Measurements from ENCODE around the gene AKAP6. TPM values are rescaled to one million over a fixed set of nuclear protein-coding genes. Genes with fewer than 3 reads are reported as not detected.

The AKAP6 gene
- total and polyA plus RNA-seq, 8 donors = 3.7 to 7.2 (median 6.0) TPM

DNA sequence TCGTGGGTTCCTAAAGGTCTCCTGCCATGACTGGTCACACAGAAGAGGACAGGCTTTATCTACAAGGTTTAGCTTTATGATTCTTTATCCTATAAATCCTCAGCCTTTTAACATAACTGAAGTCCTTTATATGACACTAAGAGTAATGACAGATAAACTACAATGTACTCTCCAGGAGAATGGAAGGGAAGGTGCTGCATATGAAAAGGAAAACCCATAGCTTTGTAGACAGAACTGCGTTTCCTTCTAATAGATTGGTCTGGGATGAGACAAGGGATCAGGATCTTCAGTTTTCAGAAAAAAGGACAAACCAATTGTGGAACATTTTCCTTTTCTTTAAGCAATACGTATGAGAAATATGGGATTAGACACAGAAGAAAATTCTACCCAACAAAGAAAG, 408.5 kb downstream of the AKAP6 start:
- DNase-seq (no peak), ATAC-seq (no peak)
- intact Hi-C loops (cut with DNase I) = no loop called here
- no peak overlapping the region for H3K4me3 ChIP-seq
- TF ChIP-seq, protein P1, sequence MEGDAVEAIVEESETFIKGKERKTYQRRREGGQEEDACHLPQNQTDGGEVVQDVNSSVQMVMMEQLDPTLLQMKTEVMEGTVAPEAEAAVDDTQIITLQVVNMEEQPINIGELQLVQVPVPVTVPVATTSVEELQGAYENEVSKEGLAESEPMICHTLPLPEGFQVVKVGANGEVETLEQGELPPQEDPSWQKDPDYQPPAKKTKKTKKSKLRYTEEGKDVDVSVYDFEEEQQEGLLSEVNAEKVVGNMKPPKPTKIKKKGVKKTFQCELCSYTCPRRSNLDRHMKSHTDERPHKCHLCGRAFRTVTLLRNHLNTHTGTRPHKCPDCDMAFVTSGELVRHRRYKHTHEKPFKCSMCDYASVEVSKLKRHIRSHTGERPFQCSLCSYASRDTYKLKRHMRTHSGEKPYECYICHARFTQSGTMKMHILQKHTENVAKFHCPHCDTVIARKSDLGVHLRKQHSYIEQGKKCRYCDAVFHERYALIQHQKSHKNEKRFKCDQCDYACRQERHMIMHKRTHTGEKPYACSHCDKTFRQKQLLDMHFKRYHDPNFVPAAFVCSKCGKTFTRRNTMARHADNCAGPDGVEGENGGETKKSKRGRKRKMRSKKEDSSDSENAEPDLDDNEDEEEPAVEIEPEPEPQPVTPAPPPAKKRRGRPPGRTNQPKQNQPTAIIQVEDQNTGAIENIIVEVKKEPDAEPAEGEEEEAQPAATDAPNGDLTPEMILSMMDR (IDR thresholded peaks at IDR 0.05) = no peak
- H3K9me3 ChIP-seq = no peaks in the 10 kb centered on the region
- H3K27me3 ChIP-seq = no peaks in the 10 kb centered on the region
- no peaks in the 10 kb centered on the region for H3K4me1 ChIP-seq
- no peaks in the 10 kb centered on the region for H3K36me3 ChIP-seq
- no peak overlapping the region for H3K27ac ChIP-seq

DNA sequence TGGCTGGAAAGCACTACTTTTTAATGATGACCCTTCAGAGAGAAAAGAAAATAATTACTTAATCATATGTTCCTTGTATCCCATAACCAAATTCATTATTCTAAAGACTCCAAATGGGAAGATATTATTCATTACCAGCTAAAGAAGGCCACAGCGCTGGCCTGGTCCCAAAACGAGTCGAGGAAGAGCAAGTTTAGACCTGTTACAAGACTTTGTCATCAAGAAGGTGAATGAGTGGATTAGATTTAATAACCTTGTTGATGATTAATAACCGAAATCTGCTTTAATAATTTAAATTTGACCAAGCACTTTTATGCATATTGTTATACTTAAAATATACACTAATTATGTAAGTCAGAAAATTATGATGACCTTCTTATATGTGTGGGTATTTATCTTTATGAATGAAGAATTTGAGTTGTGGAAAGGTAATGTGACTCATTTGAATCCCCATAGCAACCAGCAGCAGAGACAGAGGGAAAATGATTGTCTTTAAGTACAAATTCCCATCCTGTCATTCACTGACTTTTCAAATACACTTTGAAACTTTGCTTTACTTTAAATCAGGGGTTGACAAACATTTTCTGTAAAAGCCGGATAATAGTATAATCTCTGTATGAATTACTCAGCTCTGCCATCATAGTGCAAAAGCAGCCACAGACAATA, 409.2 kb downstream of the AKAP6 start:
- TF ChIP-seq, protein P1 (IDR thresholded peaks at IDR 0.05) = no peak
- no peaks in the 10 kb centered on the region for H3K36me3 ChIP-seq
- no peak for ATAC-seq

GRCh38 chr14:32744811-32745445, 415.8 kb downstream of the AKAP6 start:
- no peak for ATAC-seq

More for the DNA sequence above, 409.2 kb downstream of the AKAP6 start:
- no peak for DNase-seq
- Histone ChIP-seq H3K27me3 (no peaks in the 10 kb centered on the region), H3K4me1 (no peaks in the 10 kb centered on the region), H3K9me3 (peaks cover 0 to 3% of the 10 kb centered on the region in 2 donors), H3K4me3 (no peak overlapping the region), H3K27ac (no peak overlapping the region)
- intact Hi-C loops (cut with DNase I) = no loop called here

DNA sequence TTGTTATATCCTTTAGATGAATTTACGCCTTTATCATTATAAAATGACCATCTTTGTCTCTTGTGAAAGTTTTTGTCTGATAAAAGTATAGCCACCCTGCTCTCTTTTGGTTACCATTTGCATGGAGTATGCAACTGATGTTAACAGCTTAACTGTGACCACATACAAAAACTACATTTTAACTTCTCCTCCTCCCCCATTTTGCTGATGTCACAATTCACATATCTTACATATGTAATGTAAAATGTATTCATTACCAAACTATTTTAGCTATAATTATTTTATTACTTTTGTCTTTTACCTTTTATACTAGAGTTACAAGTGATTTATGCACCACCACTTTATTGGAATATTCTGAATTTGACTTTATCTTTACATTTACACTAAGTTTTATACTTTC, 425.1 kb downstream of the AKAP6 start:
- Histone ChIP-seq H3K27me3 (no peaks in the 10 kb centered on the region), H3K27ac (no peak overlapping the region), H3K4me1 (no peaks in the 10 kb centered on the region), H3K36me3 (no peaks in the 10 kb centered on the region), H3K4me3 (no peak overlapping the region), H3K9me3 (peaks cover 0 to 33% of the 10 kb centered on the region in 2 donors)
- intact Hi-C loops (cut with DNase I) = no loop called here
- TF ChIP-seq, protein P1 (IDR thresholded peaks at IDR 0.05) = no peak
- DNase-seq (no peak), ATAC-seq (no peak)

More at GRCh38 chr14:32744811-32745445, 415.8 kb downstream of the AKAP6 start:
- Histone ChIP-seq H3K36me3 (no peaks in the 10 kb centered on the region), H3K9me3 (peaks cover 0 to 3% of the 10 kb centered on the region in 2 donors), H3K4me3 (no peak overlapping the region), H3K27ac (no peak overlapping the region), H3K27me3 (no peaks in the 10 kb centered on the region), H3K4me1 (no peaks in the 10 kb centered on the region)
- TF ChIP-seq, protein P1 (IDR thresholded peaks at IDR 0.05) = no peak
- no peak for DNase-seq
- intact Hi-C loops (cut with DNase I) = no loop called here

DNA sequence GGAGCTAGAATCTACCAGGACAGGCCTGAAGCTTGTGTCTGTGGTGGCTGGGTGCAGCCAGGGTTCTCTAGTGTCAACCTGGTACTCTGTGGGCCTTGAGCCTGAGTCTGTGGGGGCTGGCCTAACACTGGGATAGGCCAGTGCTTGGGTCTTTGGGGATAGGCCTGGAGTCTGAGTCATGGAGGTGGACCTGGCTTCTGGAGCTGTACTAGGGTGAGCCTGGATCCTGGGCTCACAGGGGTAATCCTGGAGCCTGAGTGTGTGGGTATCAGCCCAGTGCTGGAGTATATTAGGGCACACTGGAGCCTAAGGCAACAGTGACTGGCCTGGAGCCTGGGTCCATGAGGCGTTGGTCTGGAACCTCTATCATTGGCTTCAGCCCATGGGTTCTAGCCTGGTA, 427.1 kb downstream of the AKAP6 start:
- Histone ChIP-seq H3K36me3 (no peaks in the 10 kb centered on the region), H3K27ac (no peak overlapping the region), H3K9me3 (peaks cover 0 to 33% of the 10 kb centered on the region in 2 donors), H3K27me3 (no peaks in the 10 kb centered on the region), H3K4me1 (no peaks in the 10 kb centered on the region), H3K4me3 (no peak overlapping the region)
- DNase-seq (no peak), ATAC-seq (no peak)
- intact Hi-C loops (cut with DNase I) = no loop called here
- TF ChIP-seq, protein P1 (IDR thresholded peaks at IDR 0.05) = no peak
